ENCODE results near the gene SLC51A. TPM values are rescaled to one million over a fixed set of nuclear protein-coding genes. Genes with fewer than 3 reads are reported as not detected.

The SLC51A gene
- total and polyA plus RNA-seq, 2 of the 13 experiments (the other 11 are each of a cell fraction or from before 2014, with no cell fraction given): 4.3 to 48.8 TPM

GRCh38 chr3:196273655-196274054 is 57.3 kb downstream of the SLC51A start:
- in situ Hi-C loops (cut with HindIII; ENCODE audit: extremely low pct_ligation_motif_present, low pct_unique_long_range_greater_than_20kb) (no loop called here), intact Hi-C loops (cut with micrococcal nuclease; ENCODE audit: unreplicated experiment) (no loop called here)
- no TSS peak for BruUV-seq (replicated peaks)
- Histone ChIP-seq H3K4me2 (ENCODE audit: low read depth, low read length) (no peak overlapping the region), H3K9me3 (ENCODE audit: low read length) (no peaks in the 10 kb centered on the region), H2AFZ (ENCODE audit: low read length) (no peak overlapping the region), H3K4me3 (replicated peaks in 1 of 3; ENCODE audit: insufficient read depth in 1 of 3, low read depth in 2 of 3, low read length in 3 of 3) (no peak overlapping the region), H3K4me1 (ENCODE audit: insufficient read depth, low read length) (peaks cover 9% of the 10 kb centered on the region), H3K9ac (ENCODE audit: insufficient read depth, low read depth, low read length) (no peak overlapping the region), H3K79me2 (ENCODE audit: insufficient read depth, low read length) (peaks cover 42% of the 10 kb centered on the region), H3K36me3 (replicated peaks in 1 of 2; ENCODE audit: control insufficient read depth in 1 of 2, insufficient read depth in 2 of 2, low read length in 2 of 2) (peaks cover 11 to 15% of the 10 kb centered on the region in 2 experiments; a peak in 4 of 5 replicates), H3K27me3 (ENCODE audit: control insufficient read depth in 1 of 2, insufficient read depth in 2 of 2, low read length in 2 of 2) (no peaks in the 10 kb centered on the region), H4K20me1 (ENCODE audit: insufficient read depth, low read length) (no peaks in the 10 kb centered on the region), H3K27ac (ENCODE audit: extremely low read length, insufficient read depth, low read length) (no peak overlapping the region)
- ATAC-seq: no peak; the same call in 2 of the 3 replicates
- TF ChIP-seq ZNF792 (CRISPR knock-in tag; IDR thresholded peaks at IDR 0.05) (no peak), GTF2F1 (IDR thresholded peaks at IDR 0.05; ENCODE audit: low read length) (no peak), ZBTB33 (CRISPR knock-in tag; IDR thresholded peaks at IDR 0.05) (peak; percentile 75; the same call in 1 of the 2 replicates)
- FAIRE-seq: no peak
- ChIA-PET CTCF (ENCODE audit: low intra/inter-chr PET ratio, low total read pairs) (no interaction called here), POLR2A (no interaction called here)
- WGBS (ENCODE audit: low lambda C conversion rate): 97% methylated on average over 6 of the region's 12 CpGs
- no peak for DNase-seq (ENCODE audit: low spot score)

GRCh38 chr3:196274585-196274984 is 58.3 kb downstream of the SLC51A start:
- POLR2A ChIA-PET: no interaction called here
- no peak for FAIRE-seq
- CTCF ChIA-PET (ENCODE audit: low intra/inter-chr PET ratio, low total read pairs): no interaction called here
- no peak for DNase-seq (ENCODE audit: low spot score)
- H3K27ac ChIP-seq (ENCODE audit: extremely low read length, insufficient read depth, low read length): no peak overlapping the region
- H3K9ac ChIP-seq (ENCODE audit: insufficient read depth, low read depth, low read length): no peak overlapping the region
- H2AFZ ChIP-seq (ENCODE audit: low read length): no peak overlapping the region
- BruUV-seq (replicated peaks): no TSS peak
- no peak overlapping the region for H3K4me3 ChIP-seq (replicated peaks in 1 of 3; ENCODE audit: insufficient read depth in 1 of 3, low read depth in 2 of 3, low read length in 3 of 3)
- no peaks in the 10 kb centered on the region for H4K20me1 ChIP-seq (ENCODE audit: insufficient read depth, low read length)
- peaks cover 18% of the 10 kb centered on the region for H3K4me1 ChIP-seq (ENCODE audit: insufficient read depth, low read length)
- H3K79me2 ChIP-seq (ENCODE audit: insufficient read depth, low read length): peaks cover 51% of the 10 kb centered on the region
- peaks cover 11 to 15% of the 10 kb centered on the region in 2 experiments; a peak in 4 of 5 replicates for H3K36me3 ChIP-seq (replicated peaks in 1 of 2; ENCODE audit: control insufficient read depth in 1 of 2, insufficient read depth in 2 of 2, low read length in 2 of 2)
- no peak for ATAC-seq
- no peaks in the 10 kb centered on the region for H3K9me3 ChIP-seq (ENCODE audit: low read length)
- no peaks in the 10 kb centered on the region for H3K27me3 ChIP-seq (ENCODE audit: control insufficient read depth in 1 of 2, insufficient read depth in 2 of 2, low read length in 2 of 2)
- TF ChIP-seq GABPB1 (CRISPR knock-in tag; IDR thresholded peaks at IDR 0.05): no peak
- no peak for TF ChIP-seq ZNF598 (CRISPR knock-in tag; IDR thresholded peaks at IDR 0.05; ENCODE audit: borderline replicate concordance)
- TF ChIP-seq MAFF (IDR thresholded peaks at IDR 0.05; ENCODE audit: low read depth, low read length): no peak
- intact Hi-C loops (cut with micrococcal nuclease; ENCODE audit: unreplicated experiment): no loop called here
- H3K4me2 ChIP-seq (ENCODE audit: low read depth, low read length): no peak overlapping the region
- in situ Hi-C loops (cut with HindIII; ENCODE audit: extremely low pct_ligation_motif_present, low pct_unique_long_range_greater_than_20kb): no loop called here
- 98% methylated on average over 5 of the region's 5 CpGs for WGBS (ENCODE audit: low lambda C conversion rate)
